GM19043 (cell line): ENCODE results near the gene ZBTB17.
"Not testable (repeated sequence)": the region's sequence is repeated elsewhere in the genome, so short reads cannot be mapped to it uniquely, and the experiment has no call there.

Source experiments
- ATAC-seq: cut with Tn5 transposase; IDR thresholded peaks from one replicate; pipeline ENCODE4 v1.9.1; 2021; ENCODE audit warnings: low read depth; ENCODE audit not compliant: unreplicated experiment

The ZBTB17 gene

DNA sequence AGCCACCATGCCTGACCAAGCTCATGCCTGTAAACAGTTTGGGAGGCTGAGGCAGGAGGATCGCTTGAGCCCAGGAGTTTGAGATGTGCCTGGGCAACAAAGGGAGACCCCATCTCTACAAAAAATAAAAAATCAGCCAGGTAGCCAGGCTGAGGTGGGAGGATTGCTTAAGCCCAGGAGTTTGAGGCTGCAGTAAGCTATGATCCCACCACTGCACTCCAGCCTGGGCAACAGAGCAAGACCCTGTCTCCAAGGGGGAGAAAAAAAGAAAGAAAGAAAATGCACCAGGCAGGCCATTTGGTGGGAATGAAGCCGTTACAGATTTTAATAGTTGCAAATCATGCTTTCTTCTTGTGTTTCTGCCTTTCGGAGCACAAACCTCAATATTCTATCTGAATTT is 62.3 kb downstream of the ZBTB17 start:
- ATAC-seq = not testable (repeated sequence)

DNA sequence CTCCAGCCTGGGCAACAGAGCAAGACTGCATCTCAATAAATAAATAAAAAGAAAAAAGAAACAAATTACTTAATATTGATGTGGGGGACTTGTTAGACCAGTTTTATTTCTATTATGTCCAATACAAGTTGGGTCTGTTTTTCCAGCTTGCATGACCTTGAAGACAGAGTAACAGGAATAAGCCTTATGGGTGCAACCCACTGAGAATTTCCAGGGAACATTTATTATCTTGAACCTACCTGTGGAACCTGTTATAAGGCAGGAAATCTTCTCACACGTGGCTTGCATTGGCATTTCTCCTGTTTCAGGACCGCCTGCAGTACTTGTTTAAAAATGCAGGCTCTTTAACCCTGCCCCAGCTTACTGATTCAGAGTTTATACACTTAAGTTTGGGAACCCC is 64.0 kb downstream of the ZBTB17 start:
- no peak for ATAC-seq

DNA sequence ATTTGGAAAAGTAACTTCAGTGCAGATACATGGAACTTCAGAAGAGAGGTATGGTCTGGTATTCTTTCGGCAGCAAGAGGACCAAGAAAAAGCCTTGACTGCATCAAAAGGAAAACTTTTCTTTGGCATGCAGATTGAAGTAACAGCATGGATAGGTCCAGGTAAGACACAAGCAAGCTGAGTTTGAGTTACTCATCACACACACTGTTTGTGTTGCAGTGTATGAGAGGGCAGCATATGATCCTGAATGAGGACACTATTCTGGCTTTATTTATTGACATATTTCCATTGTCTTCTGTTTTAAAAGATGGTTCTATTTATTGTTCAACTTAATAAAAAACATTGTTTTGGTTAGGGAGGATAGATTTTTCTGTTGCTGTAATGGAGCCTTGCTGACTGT is 64.8 kb downstream of the ZBTB17 start:
- ATAC-seq = no peak

DNA sequence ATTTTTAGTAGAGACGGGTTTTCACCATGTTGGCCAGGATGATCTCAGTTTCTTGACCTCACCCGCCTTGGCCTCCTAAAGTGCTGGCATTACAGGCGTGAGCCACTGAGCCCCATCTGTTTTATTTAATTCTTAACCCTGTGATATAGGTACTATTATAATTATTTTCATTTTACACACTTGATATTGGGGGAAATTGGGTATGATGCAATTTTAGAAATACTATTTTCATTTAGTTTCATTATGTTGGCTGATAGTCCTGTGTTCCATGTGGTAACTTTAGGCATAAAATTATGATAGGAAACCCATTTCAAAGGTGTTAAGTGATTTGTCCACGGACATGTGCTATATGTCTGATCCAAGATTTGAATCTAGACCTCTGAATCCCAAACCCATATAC is 67.3 kb downstream of the ZBTB17 start:
- no peak for ATAC-seq

DNA sequence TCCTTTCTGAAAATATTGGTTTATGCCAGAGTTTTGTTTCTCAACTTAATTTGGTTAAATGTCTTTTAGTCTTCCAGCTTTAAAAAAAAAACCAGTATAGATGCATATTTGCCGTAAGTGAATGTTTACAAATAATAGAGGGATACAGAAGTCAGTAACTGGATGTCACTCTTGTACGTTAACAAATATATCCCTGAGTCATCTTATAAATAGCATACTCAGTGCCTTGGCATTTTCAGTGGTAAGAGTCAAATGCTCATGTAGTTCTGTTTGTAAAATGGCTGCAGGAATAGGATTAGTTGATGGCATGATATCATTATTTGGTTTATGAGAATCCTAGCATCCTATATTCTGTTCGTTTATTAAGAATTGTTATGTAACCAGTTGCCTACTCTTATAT is 73.0 kb downstream of the ZBTB17 start:
- no peak for ATAC-seq

DNA sequence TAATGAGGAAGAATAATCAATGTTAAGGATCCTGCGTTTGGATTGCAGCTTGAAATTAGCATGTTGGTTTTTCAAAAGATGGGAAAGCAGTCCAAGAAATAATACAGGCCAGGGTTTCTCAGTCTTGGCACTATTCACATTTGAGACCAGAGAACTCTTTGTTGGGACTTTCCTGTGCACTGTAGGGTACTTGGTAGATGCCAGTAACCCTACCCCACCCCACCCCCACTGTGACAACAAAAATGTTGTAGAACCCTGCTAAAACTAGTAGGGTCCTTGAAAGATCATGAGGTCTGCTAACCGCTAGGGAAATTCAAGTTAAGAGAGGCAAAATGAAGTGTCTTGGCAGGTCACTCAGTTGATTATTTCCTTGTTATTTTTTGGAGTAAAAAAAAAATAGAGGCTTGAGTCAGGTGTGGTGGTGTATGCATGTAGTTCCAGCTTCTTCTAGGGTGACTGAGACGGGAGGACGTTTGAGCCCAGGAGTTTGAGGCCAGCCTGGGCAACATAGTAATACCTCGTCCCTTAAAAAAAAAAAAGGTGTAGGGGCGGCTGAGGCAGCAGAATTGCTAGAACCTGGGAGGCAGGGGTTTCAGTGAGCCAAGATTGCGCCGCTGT is 75.1 kb downstream of the ZBTB17 start:
- ATAC-seq = no peak

DNA sequence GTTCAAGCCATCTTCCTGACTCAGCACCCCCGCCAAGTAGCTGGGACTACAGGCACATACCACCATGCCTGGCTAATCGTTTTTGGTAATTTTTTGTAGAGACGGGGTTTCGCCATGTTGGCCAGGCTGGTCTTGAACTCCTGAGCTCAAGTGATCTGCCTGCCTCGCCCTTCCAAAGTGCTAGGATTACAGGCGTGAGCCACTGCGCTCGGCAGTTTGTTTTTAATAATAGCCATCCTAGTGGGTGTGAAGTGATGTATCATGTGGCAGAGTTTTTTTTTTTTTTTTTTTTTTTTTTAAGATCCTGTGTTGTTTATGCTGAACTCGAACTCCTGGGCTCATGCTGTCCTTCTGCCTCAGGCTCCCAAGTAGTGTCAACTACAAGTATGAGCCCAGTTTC is 76.6 kb downstream of the ZBTB17 start:
- no peak for ATAC-seq

DNA sequence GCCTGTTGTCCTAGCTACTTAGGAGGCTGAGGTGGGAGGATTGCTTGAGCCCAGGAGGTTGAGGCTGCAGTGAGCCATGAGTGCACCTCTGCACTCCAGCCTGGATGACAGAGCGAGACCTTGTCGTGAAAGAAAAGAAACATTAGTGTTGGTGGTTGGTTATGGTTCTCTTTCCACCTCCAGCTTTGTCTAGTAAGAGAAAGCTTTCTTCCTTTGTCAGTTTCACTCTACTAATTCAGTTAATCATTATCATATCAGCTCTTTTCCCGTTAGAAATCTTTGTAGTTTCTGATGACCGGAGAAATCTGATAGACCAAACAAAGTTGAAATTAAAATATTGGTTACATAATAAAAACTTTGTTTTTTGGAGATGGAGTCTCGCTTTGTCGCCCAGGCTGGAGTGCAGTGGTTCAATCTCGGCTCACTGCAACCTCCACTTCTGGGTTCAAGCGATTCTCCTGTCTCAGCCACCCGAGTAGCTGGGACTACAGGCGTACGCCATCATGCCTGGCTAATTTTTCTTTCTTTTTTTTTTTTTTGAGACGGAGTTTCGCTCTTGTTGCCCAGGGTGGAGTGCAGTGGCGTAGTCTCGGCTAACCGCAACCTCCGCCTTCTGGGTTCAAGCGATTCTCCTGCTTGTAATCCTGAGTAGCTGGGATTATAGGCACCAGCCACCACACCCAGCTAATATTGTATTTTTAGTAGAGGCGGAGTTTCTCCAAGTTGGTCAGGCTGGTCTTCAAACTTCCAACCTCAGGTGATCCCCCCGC is 78.9 kb downstream of the ZBTB17 start:
- not testable (repeated sequence) for ATAC-seq

DNA sequence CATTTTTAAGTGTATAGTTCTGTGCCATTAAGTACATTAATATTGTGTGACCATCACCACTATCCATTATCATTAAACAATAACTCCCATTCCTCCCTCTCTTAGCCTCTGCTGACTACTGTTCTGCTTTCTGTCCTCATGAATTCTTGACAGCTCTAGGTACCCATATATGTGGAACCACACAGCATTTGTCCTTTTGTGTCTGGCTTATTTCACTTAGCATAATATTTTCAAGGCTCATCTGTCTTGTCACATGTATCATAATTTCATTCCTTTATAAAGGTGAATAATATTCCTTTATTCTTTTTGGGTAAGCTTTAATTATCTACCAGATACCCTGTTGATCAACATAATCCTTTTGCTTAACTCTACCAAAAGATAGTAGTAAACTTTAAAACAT is 80.7 kb downstream of the ZBTB17 start:
- no peak for ATAC-seq

DNA sequence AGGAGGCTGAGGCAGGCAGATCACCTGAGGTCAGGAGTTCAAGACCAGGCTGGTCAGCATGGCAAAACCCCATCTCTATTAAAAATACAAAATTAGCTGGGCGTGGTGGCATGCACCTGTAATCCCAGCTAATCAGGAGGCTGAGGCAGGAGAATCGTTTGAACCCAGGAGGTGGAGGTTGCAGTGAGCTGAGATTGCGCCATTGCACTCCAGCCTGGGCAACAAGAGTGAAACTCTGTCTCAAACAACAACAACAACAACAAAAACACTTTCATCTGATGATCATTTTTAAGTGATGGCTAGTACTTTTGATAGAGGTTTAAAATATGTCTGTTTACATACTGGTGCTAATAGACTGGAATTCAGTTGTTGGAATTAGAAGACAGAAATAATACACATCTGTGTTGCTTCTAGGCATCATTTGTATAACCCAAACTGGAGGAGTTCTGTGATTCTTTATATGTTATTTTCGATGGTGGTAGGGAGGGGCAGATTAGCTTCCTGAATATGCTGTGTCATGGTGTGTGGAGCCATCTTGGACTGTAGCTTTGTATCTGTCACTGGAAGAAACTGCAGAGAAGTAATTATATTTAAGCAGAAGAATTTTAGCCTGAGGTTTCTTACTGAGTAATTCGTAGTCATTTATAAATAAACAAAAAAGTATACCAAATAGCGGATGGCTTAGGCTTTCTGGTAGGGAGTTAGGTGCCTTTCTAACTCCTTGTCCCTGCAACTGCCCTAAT is 82.9 kb downstream of the ZBTB17 start:
- ATAC-seq = not testable (repeated sequence)
